Stomach smooth muscle (tissue), 2 donors: ENCODE results near the gene SOSTDC1.

ENCODE experiments used
- H3K27ac ChIP-seq: one replicate; pipeline ENCODE4 v1.7.0; 2013; ENCODE audit warnings: mild to moderate bottlenecking, low read length, inconsistent platforms
- H3K27me3 ChIP-seq, 2 donors: one replicate each; pipeline ENCODE4 v1.7.0; 2013; ENCODE audit warnings: low read length in 2 of 2; ENCODE audit not compliant: insufficient read depth in 2 of 2, control insufficient read depth in 1 of 2
- H3K36me3 ChIP-seq, 2 donors: one replicate each; pipeline ENCODE4 v1.7.0; 2013; ENCODE audit warnings: low read length in 2 of 2; ENCODE audit not compliant: control insufficient read depth in 2 of 2, insufficient read depth in 2 of 2
- H3K4me1 ChIP-seq: one replicate; pipeline ENCODE4 v1.7.0; 2013; ENCODE audit warnings: low read length; ENCODE audit not compliant: control insufficient read depth, insufficient read depth
- H3K4me3 ChIP-seq, 2 donors: one replicate each; pipeline ENCODE4 v1.7.0; 2013; ENCODE audit warnings: low read length in 2 of 2
- H3K9ac ChIP-seq, 2 donors: one replicate each; pipeline ENCODE4 v1.7.0; 2013; ENCODE audit warnings: low read length in 2 of 2, mild to moderate bottlenecking in 1 of 2
- H3K9me3 ChIP-seq, 2 donors: one replicate each; pipeline ENCODE4 v1.7.0; 2013; ENCODE audit warnings: low read length in 2 of 2; ENCODE audit not compliant: control insufficient read depth in 2 of 2
- donor health status: healthy.
- donor health status: Pancreatic carcinoma.

Gene SOSTDC1

GRCh38 chr7:16433568-16434122 lies 31.9 kb downstream of the SOSTDC1 start:
- Histone ChIP-seq H3K4me3 (peak overlapping the region; percentile 35 to 44), H3K27me3 (no peaks in the 10 kb centered on the region), H3K36me3 (no peaks in the 10 kb centered on the region), H3K4me1 (no peaks in the 10 kb centered on the region), H3K9ac (no peak overlapping the region), H3K9me3 (no peaks in the 10 kb centered on the region), H3K27ac (no peak overlapping the region)

- no peaks in the 10 kb centered on the region for H3K36me3 ChIP-seq
- H3K9me3 ChIP-seq: no peaks in the 10 kb centered on the region
- H3K4me3 ChIP-seq: no peak overlapping the region
- H3K27ac ChIP-seq: no peak overlapping the region
- no peaks in the 10 kb centered on the region for H3K27me3 ChIP-seq
- no peaks in the 10 kb centered on the region for H3K4me1 ChIP-seq
- H3K9ac ChIP-seq: no peak overlapping the region
Observed at GRCh38 chr7:16432425-16432731, 33.2 kb downstream of the SOSTDC1 start.

GRCh38 chr7:16431646-16432424 lies 33.7 kb downstream of the SOSTDC1 start:
- H3K9me3 ChIP-seq: no peaks in the 10 kb centered on the region

GRCh38 chr7:16430133-16430532 lies 35.4 kb downstream of the SOSTDC1 start:
- no peaks in the 10 kb centered on the region for H3K36me3 ChIP-seq
- H3K9me3 ChIP-seq: no peaks in the 10 kb centered on the region
- no peaks in the 10 kb centered on the region for H3K27me3 ChIP-seq
- H3K27ac ChIP-seq: no peak overlapping the region
- no peak overlapping the region for H3K4me3 ChIP-seq
- no peaks in the 10 kb centered on the region for H3K4me1 ChIP-seq
- H3K9ac ChIP-seq: no peak overlapping the region

More at GRCh38 chr7:16431646-16432424, 33.7 kb downstream of the SOSTDC1 start:
- no peak overlapping the region for H3K27ac ChIP-seq
- no peaks in the 10 kb centered on the region for H3K36me3 ChIP-seq
- no peak overlapping the region for H3K4me3 ChIP-seq
- no peaks in the 10 kb centered on the region for H3K4me1 ChIP-seq
- no peak overlapping the region for H3K9ac ChIP-seq
- H3K27me3 ChIP-seq: no peaks in the 10 kb centered on the region

- Histone ChIP-seq H3K9me3 (no peaks in the 10 kb centered on the region), H3K27ac (no peak overlapping the region), H3K36me3 (no peaks in the 10 kb centered on the region), H3K4me1 (no peaks in the 10 kb centered on the region), H3K4me3 (no peak overlapping the region), H3K9ac (no peak overlapping the region), H3K27me3 (no peaks in the 10 kb centered on the region)
Observed at GRCh38 chr7:16428672-16429071, 36.9 kb downstream of the SOSTDC1 start.

- H3K9me3 ChIP-seq: no peaks in the 10 kb centered on the region
- no peaks in the 10 kb centered on the region for H3K4me1 ChIP-seq
- no peak overlapping the region for H3K27ac ChIP-seq
- H3K27me3 ChIP-seq: no peaks in the 10 kb centered on the region
- H3K36me3 ChIP-seq: no peaks in the 10 kb centered on the region
- H3K9ac ChIP-seq: no peak overlapping the region
- no peak overlapping the region for H3K4me3 ChIP-seq
Observed at GRCh38 chr7:16428182-16428581, 37.4 kb downstream of the SOSTDC1 start.

- H3K9me3 ChIP-seq: no peaks in the 10 kb centered on the region
- H3K36me3 ChIP-seq: no peaks in the 10 kb centered on the region
- no peak overlapping the region for H3K27ac ChIP-seq
- peaks cover 27% of the 10 kb centered on the region for H3K4me1 ChIP-seq
- no peak overlapping the region for H3K4me3 ChIP-seq
- H3K27me3 ChIP-seq: no peaks in the 10 kb centered on the region
- no peak overlapping the region for H3K9ac ChIP-seq
Observed at GRCh38 chr7:16423761-16424160, 41.8 kb downstream of the SOSTDC1 start.

GRCh38 chr7:16422917-16423316 lies 42.6 kb downstream of the SOSTDC1 start:
- H3K27ac ChIP-seq: peak overlapping the region; percentile 98

GRCh38 chr7:16422103-16422435 lies 43.5 kb downstream of the SOSTDC1 start:
- peaks cover 27% of the 10 kb centered on the region for H3K4me1 ChIP-seq
- H3K27me3 ChIP-seq: no peaks in the 10 kb centered on the region
- H3K9me3 ChIP-seq: no peaks in the 10 kb centered on the region
- peak overlapping the region; percentile 98 for H3K27ac ChIP-seq
- H3K4me3 ChIP-seq: peak overlapping the region in 1 of 2 donors; percentile 85
- H3K36me3 ChIP-seq: no peaks in the 10 kb centered on the region
- H3K9ac ChIP-seq: peak overlapping the region; percentile 94 to 99

More at GRCh38 chr7:16422917-16423316, 42.6 kb downstream of the SOSTDC1 start:
- Histone ChIP-seq H3K36me3 (no peaks in the 10 kb centered on the region), H3K9ac (no peak overlapping the region), H3K9me3 (no peaks in the 10 kb centered on the region), H3K4me3 (no peak overlapping the region), H3K4me1 (peaks cover 27% of the 10 kb centered on the region), H3K27me3 (no peaks in the 10 kb centered on the region)

- Histone ChIP-seq H3K4me3 (peak within 1 kb of the TSS; percentile 70 to 85), H3K9me3 (no peaks in the 10 kb centered on the region), H3K4me1 (peaks cover 27% of the 10 kb centered on the region), H3K36me3 (no peaks in the 10 kb centered on the region), H3K27me3 (no peaks in the 10 kb centered on the region), H3K9ac (peak within 1 kb of the TSS; percentile 94 to 99), H3K27ac (peak within 1 kb of the TSS; percentile 98)
Observed at GRCh38 chr7:16421333-16422102, 44.0 kb downstream of the SOSTDC1 start, which contains the start of gene CRPPA. Gene CRPPA, minus strand, starts transcription at chr7:16421538. Its CDS starts 216 bp downstream, at chr7:16421322.
